ENCODE results near the gene DHX35. TPM values are rescaled to one million over a fixed set of nuclear protein-coding genes. Genes with fewer than 3 reads are reported as not detected.
A peak's percentile ranks its signal among the peaks of the same experiment; 100 is the strongest.

Gene DHX35
- total and polyA plus RNA-seq, 2 of the 13 experiments (the other 11 are each of a cell fraction or from before 2014, with no cell fraction given): 25.8 to 28.7 TPM

GRCh38 chr20:38930242-38930569, 31.9 kb upstream of the DHX35 start:
- 97% methylated on average over 1 of the region's 1 CpG for WGBS (ENCODE audit: low lambda C conversion rate)
- peaks cover 87% of the 10 kb centered on the region for H3K79me2 ChIP-seq (ENCODE audit: insufficient read depth, low read length)
- DNase-seq (ENCODE audit: low spot score) (no peak), ATAC-seq (no peak), FAIRE-seq (no peak)
- no peak overlapping the region for H3K27ac ChIP-seq (ENCODE audit: extremely low read length, insufficient read depth, low read length)
- peaks cover 19% of the 10 kb centered on the region; the same call in 1 of the 2 replicates for H4K20me1 ChIP-seq (ENCODE audit: insufficient read depth, low read length)
- no peaks in the 10 kb centered on the region for H3K9me3 ChIP-seq (ENCODE audit: low read length)
- H2AFZ ChIP-seq (ENCODE audit: low read length): no peak overlapping the region
- H3K4me2 ChIP-seq (ENCODE audit: low read depth, low read length): peak overlapping the region; percentile 87
- POLR2A ChIA-PET: interaction anchor here (1.2 to 2.5 kb wide), 2 partner anchors 32 to 118 kb away, joined by 3 to 14 read pairs; partner anchors contain the start of gene DHX35
- H3K36me3 ChIP-seq (replicated peaks in 1 of 2; ENCODE audit: control insufficient read depth in 1 of 2, insufficient read depth in 2 of 2, low read length in 2 of 2): peaks cover 0 to 17% of the 10 kb centered on the region in 2 experiments; a peak in 4 of 5 replicates
- CTCF ChIA-PET (ENCODE audit: low intra/inter-chr PET ratio, low total read pairs): no interaction called here
- BruUV-seq (replicated peaks): no TSS peak
- no peak overlapping the region for H3K4me3 ChIP-seq (replicated peaks in 1 of 3; ENCODE audit: insufficient read depth in 1 of 3, low read depth in 2 of 3, low read length in 3 of 3)
- intact Hi-C loops (cut with micrococcal nuclease; ENCODE audit: unreplicated experiment): no loop called here
- in situ Hi-C loops (cut with HindIII; ENCODE audit: extremely low pct_ligation_motif_present, low pct_unique_long_range_greater_than_20kb): no loop called here
- no peaks in the 10 kb centered on the region; a peak in 1 of 5 replicates for H3K27me3 ChIP-seq (ENCODE audit: control insufficient read depth in 1 of 2, insufficient read depth in 2 of 2, low read length in 2 of 2)
- peaks cover 82% of the 10 kb centered on the region for H3K4me1 ChIP-seq (ENCODE audit: insufficient read depth, low read length)
- H3K9ac ChIP-seq (ENCODE audit: insufficient read depth, low read depth, low read length): no peak overlapping the region
- TF ChIP-seq KLF13 (CRISPR knock-in tag; IDR thresholded peaks at IDR 0.05) (no peak), PHF8 (CRISPR knock-in tag; IDR thresholded peaks at IDR 0.05) (no peak), ZNF562 (CRISPR knock-in tag; IDR thresholded peaks at IDR 0.05; ENCODE audit: borderline replicate concordance) (no peak), ZNF790 (CRISPR knock-in tag; IDR thresholded peaks at IDR 0.05; ENCODE audit: borderline replicate concordance) (no peak), RCOR2 (CRISPR knock-in tag; IDR thresholded peaks at IDR 0.05) (no peak), POLR2A (IDR thresholded peaks at IDR 0.05; ENCODE audit: insufficient read depth in 1 of 2, low read depth in 2 of 2, low read length in 2 of 2) (peak in 1 of 2 experiments; percentile 32; a peak in 1 of 4 replicates), ZNF879 (CRISPR knock-in tag; IDR thresholded peaks at IDR 0.05) (no peak), ZNF652 (CRISPR knock-in tag; IDR thresholded peaks at IDR 0.05; ENCODE audit: borderline replicate concordance, low read depth) (peak; percentile 50), ZNF441 (CRISPR knock-in tag; IDR thresholded peaks at IDR 0.05; ENCODE audit: borderline replicate concordance) (0 out of 2 replicates have a peak, but pooled peaks have one; percentile 28), ZNF430 (CRISPR knock-in tag; IDR thresholded peaks at IDR 0.05) (no peak), ZNF563 (CRISPR knock-in tag; IDR thresholded peaks at IDR 0.05) (no peak), ZNF33B (CRISPR knock-in tag; IDR thresholded peaks at IDR 0.05) (no peak), ZNF619 (CRISPR knock-in tag; IDR thresholded peaks at IDR 0.05) (no peak), FOXP4 (CRISPR knock-in tag; IDR thresholded peaks at IDR 0.05) (no peak), CBFB (CRISPR knock-in tag; IDR thresholded peaks at IDR 0.05) (no peak), ZNF547 (CRISPR knock-in tag; IDR thresholded peaks at IDR 0.05) (no peak), ATRX (CRISPR knock-in tag; IDR thresholded peaks at IDR 0.05; ENCODE audit: borderline replicate concordance) (no peak), TEAD2 (CRISPR knock-in tag; IDR thresholded peaks at IDR 0.05) (no peak)
- TF ChIP-seq, protein P1, sequence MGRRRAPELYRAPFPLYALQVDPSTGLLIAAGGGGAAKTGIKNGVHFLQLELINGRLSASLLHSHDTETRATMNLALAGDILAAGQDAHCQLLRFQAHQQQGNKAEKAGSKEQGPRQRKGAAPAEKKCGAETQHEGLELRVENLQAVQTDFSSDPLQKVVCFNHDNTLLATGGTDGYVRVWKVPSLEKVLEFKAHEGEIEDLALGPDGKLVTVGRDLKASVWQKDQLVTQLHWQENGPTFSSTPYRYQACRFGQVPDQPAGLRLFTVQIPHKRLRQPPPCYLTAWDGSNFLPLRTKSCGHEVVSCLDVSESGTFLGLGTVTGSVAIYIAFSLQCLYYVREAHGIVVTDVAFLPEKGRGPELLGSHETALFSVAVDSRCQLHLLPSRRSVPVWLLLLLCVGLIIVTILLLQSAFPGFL (CRISPR knock-in tag; IDR thresholded peaks at IDR 0.05): no peak
- TF ChIP-seq, protein P2, sequence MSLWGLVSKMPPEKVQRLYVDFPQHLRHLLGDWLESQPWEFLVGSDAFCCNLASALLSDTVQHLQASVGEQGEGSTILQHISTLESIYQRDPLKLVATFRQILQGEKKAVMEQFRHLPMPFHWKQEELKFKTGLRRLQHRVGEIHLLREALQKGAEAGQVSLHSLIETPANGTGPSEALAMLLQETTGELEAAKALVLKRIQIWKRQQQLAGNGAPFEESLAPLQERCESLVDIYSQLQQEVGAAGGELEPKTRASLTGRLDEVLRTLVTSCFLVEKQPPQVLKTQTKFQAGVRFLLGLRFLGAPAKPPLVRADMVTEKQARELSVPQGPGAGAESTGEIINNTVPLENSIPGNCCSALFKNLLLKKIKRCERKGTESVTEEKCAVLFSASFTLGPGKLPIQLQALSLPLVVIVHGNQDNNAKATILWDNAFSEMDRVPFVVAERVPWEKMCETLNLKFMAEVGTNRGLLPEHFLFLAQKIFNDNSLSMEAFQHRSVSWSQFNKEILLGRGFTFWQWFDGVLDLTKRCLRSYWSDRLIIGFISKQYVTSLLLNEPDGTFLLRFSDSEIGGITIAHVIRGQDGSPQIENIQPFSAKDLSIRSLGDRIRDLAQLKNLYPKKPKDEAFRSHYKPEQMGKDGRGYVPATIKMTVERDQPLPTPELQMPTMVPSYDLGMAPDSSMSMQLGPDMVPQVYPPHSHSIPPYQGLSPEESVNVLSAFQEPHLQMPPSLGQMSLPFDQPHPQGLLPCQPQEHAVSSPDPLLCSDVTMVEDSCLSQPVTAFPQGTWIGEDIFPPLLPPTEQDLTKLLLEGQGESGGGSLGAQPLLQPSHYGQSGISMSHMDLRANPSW (CRISPR knock-in tag; IDR thresholded peaks at IDR 0.05; ENCODE audit: borderline replicate concordance): no peak
- TF ChIP-seq, protein P3, sequence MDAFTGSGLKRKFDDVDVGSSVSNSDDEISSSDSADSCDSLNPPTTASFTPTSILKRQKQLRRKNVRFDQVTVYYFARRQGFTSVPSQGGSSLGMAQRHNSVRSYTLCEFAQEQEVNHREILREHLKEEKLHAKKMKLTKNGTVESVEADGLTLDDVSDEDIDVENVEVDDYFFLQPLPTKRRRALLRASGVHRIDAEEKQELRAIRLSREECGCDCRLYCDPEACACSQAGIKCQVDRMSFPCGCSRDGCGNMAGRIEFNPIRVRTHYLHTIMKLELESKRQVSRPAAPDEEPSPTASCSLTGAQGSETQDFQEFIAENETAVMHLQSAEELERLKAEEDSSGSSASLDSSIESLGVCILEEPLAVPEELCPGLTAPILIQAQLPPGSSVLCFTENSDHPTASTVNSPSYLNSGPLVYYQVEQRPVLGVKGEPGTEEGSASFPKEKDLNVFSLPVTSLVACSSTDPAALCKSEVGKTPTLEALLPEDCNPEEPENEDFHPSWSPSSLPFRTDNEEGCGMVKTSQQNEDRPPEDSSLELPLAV (CRISPR knock-in tag; conservative IDR thresholded peaks at IDR 0.05; ENCODE audit: low read depth): no peak

All from HepG2 (cell line).